Heart left ventricle (tissue), 16 donors: ENCODE results near the gene TLCD1. TPM values are rescaled to one million over a fixed set of nuclear protein-coding genes. Genes with fewer than 3 reads are reported as not detected.
A peak's percentile ranks its signal among the peaks of the same experiment; 100 is the strongest.

Experiments used
- ATAC-seq, 4 donors: fragments of 200-7000 bp; cut with Tn5 transposase; one replicate each; pipeline ENCODE4 v1.9.1; 2020 to 2022; ENCODE audit warnings: moderate library complexity in 4 of 4, mild to moderate bottlenecking in 3 of 4, moderate number of reproducible peaks in 1 of 4
- DNase-seq, 5 donors: peaks; one replicate each; pipeline ENCODE4 v3.0.0-alpha.2; 2020
- H3K27ac ChIP-seq, 12 donors: fragments of 200-600 bp; sonication (generic) in 4 of 12; one replicate each; pipeline versions ENCODE4 v1.5.0 to v1.8.0; 2016 to 2022; ENCODE audit warnings: mild to moderate bottlenecking in 2 of 12
- H3K27me3 ChIP-seq, 9 donors: fragments of 200-600 bp; sonication (generic) in 2 of 9; one replicate each; pipeline versions ENCODE4 v1.5.1 to v1.8.0; 2016 to 2022; ENCODE audit warnings: mild to moderate bottlenecking in 3 of 9
- H3K36me3 ChIP-seq, 9 donors: fragments of 200-600 bp; sonication (generic) in 2 of 9; one replicate each; pipeline versions ENCODE4 v1.5.0 to v1.8.0; 2018 to 2022; ENCODE audit warnings: mild to moderate bottlenecking in 2 of 9
- H3K4me1 ChIP-seq, 12 donors: fragments of 200-600 bp; sonication (generic) in 4 of 12; one replicate each; pipeline versions ENCODE4 v1.5.0 to v1.8.0; 2016 to 2022; ENCODE audit warnings: mild to moderate bottlenecking in 3 of 12
- H3K4me3 ChIP-seq, 12 donors: fragments of 200-600 bp; sonication (generic) in 4 of 12; one replicate each; pipeline versions ENCODE4 v1.5.0 to v1.8.0; 2017 to 2022; ENCODE audit warnings: mild to moderate bottlenecking in 9 of 12, moderate library complexity in 4 of 12
- H3K9me3 ChIP-seq, 12 donors: fragments of 200-600 bp; sonication (generic) in 4 of 12; one replicate each; pipeline versions ENCODE4 v1.5.0 to v1.8.0; 2016 to 2022; ENCODE audit warnings: mild to moderate bottlenecking in 1 of 12
- CTCF ChIP-seq, 12 donors: fragments of 200-600 bp; sonication (generic) in 4 of 12; IDR thresholded peaks; one replicate each; pipeline versions ENCODE4 v1.5.0 to v1.8.0; 2018 to 2022; ENCODE audit warnings: antibody characterized with exemption in 12 of 12, mild to moderate bottlenecking in 5 of 12
- POLR2A ChIP-seq, 2 donors: fragments of 450-650 bp; IDR thresholded peaks; one replicate each; pipeline ENCODE4 v1.6.1; 2017; ENCODE audit warnings: antibody characterized with exemption in 2 of 2, mild to moderate bottlenecking in 2 of 2, moderate library complexity in 2 of 2
- WGBS, 4 donors: extraction: QIAGEN DNeasy Blood & Tissue Kit in 2 of 4; methylation state at CpG; one replicate each; pipeline versions ENCODE4 v1.1.5 to v1.1.7; 2013 to 2018; 5-methylcytosine and 5-hydroxymethylcytosine counted together
- intact Hi-C, 10 donors: fragments of 100-400 bp; cut with DNase I; formaldehyde crosslinking; loops; one replicate each; pipeline versions ENCODE4 v1.11.1 to v1.14.2; 2022
- polyA plus RNA-seq, 2 donors: library from polyadenylated mRNA; stranded (reverse); fragments of 200-250 nt; gene quantifications; one replicate each; pipeline ENCODE4 v1.2.3, GENCODE V29; 2013
- total RNA-seq, 9 donors: library from RNA; depleted of rRNA in 2 of 9; stranded (reverse); fragments of >200 nt in 2 of 9; fragmentation: NEBNext Ultra II Directional in 3 of 9; extraction: Animal tissue kit (Norgen Biotek cat#: 25700) in 3 of 9; gene quantifications; one replicate each; pipeline versions ENCODE4 v1.1.0 to v1.2.4, GENCODE V29; 2016 to 2023
- donor health status: ischemic (EF 13 %, LVEDD 7.1; RV severe dilation, severe dysfunction).
- donor health status: healthy with polysubstance abuse.
- donor health status: DM: no; HTN: yes; CAD: no.
- donor health status: DM: no; HTN: no; CAD: no.
- donor health status: ischemic (EF 25% LVEDD 6.9; RV normal size, moderate dysfunction).
- donor health status: ischemic (EF 25% LVEDD 5.7; RV mildly dilated, moderate dysfunction).
- donor health status: healthy.
- donor health status: DM: yes; HTN: yes; CAD: no.
- donor health status: ischemic (EF 35%, LVEDD 5.7; RV mildly dilated, moderate dysfunction).
- donor health status: nonischemic (EF 11% LVEDD 7.7; RV severe dilation, severe dysfunction).
- donor health status: DM: yes; HTN: yes; CAD: no.
- donor health status: PGD.
- donor health status: ischemic (EF 29% LVEDD 5.4; RV normal size, mild dysfunction).
- donor health status: nonischemic (EF 23%, LVEDD 6.1; RV moderate dilation, normal function).

The TLCD1 gene
- total and polyA plus RNA-seq, 11 donors, result 0.52 to 11.7 (median 1.8) TPM

- no peak for DNase-seq
- ATAC-seq, result no peak
- 97 to 98% (median 98%) methylated on average over 3 of the region's 3 CpGs for WGBS, 4 donors
- H3K27ac ChIP-seq, result no peak overlapping the region
- H3K4me3 ChIP-seq, result no peak overlapping the region
- intact Hi-C loops, result no loop called here
- no peaks in the 10 kb centered on the region for H3K9me3 ChIP-seq
- peaks cover 6 to 100% (median 94%) of the 10 kb centered on the region in 9 donors for H3K36me3 ChIP-seq
- TF ChIP-seq CTCF (IDR thresholded peaks at IDR 0.05), result no peak
- no peaks in the 10 kb centered on the region for H3K27me3 ChIP-seq
- no peaks in the 10 kb centered on the region for H3K4me1 ChIP-seq
Observed at GRCh38 chr17:28689011-28689410, 37.0 kb downstream of the TLCD1 start.

GRCh38 chr17:28688481-28688880, 37.6 kb downstream of the TLCD1 start:
- no peaks in the 10 kb centered on the region for H3K27me3 ChIP-seq
- peaks cover 3 to 100% (median 94%) of the 10 kb centered on the region in 9 donors for H3K36me3 ChIP-seq
- H3K4me3 ChIP-seq, result no peak overlapping the region
- H3K27ac ChIP-seq, result no peak overlapping the region
- TF ChIP-seq POLR2A (IDR thresholded peaks at IDR 0.05) (no peak), CTCF (IDR thresholded peaks at IDR 0.05) (no peak)
- no peaks in the 10 kb centered on the region for H3K4me1 ChIP-seq
- 95 to 98% (median 97%) methylated on average over 4 of the region's 4 CpGs for WGBS, 4 donors
- intact Hi-C loops, result no loop called here
- no peaks in the 10 kb centered on the region for H3K9me3 ChIP-seq
- DNase-seq, result no peak
- no peak for ATAC-seq

GRCh38 chr17:28686296-28686695, 39.7 kb downstream of the TLCD1 start:
- no peaks in the 10 kb centered on the region for H3K4me1 ChIP-seq
- DNase-seq, result peak in 1 of 5 donors; percentile 5
- TF ChIP-seq CTCF (IDR thresholded peaks at IDR 0.05), result no peak
- TF ChIP-seq POLR2A (IDR thresholded peaks at IDR 0.05), result no peak
- H3K4me3 ChIP-seq, result no peak overlapping the region
- no peaks in the 10 kb centered on the region for H3K9me3 ChIP-seq
- 74 to 90% (median 83%) methylated on average over 4 of the region's 4 CpGs for WGBS, 4 donors
- intact Hi-C loops, result no loop called here
- no peaks in the 10 kb centered on the region for H3K27me3 ChIP-seq
- peaks cover 3 to 100% (median 100%) of the 10 kb centered on the region in 9 donors for H3K36me3 ChIP-seq
- no peak overlapping the region for H3K27ac ChIP-seq
- no peak for ATAC-seq

- no peaks in the 10 kb centered on the region for H3K27me3 ChIP-seq
- H3K27ac ChIP-seq, result no peak overlapping the region
- no peak for ATAC-seq
- intact Hi-C loops, result no loop called here
- no peaks in the 10 kb centered on the region for H3K9me3 ChIP-seq
- H3K36me3 ChIP-seq, result peaks cover 3 to 100% (median 100%) of the 10 kb centered on the region in 9 donors
- peak in 1 of 5 donors; percentile 1 for DNase-seq
- 90 to 94% (median 92%) methylated on average over 5 of the region's 5 CpGs for WGBS, 4 donors
- no peaks in the 10 kb centered on the region for H3K4me1 ChIP-seq
- H3K4me3 ChIP-seq, result no peak overlapping the region
- TF ChIP-seq CTCF (IDR thresholded peaks at IDR 0.05), result no peak
- TF ChIP-seq POLR2A (IDR thresholded peaks at IDR 0.05), result no peak
Observed at GRCh38 chr17:28685366-28685765, 40.7 kb downstream of the TLCD1 start.
